GM12878 (cell line): ENCODE results near the gene LYVE1. TPM values are rescaled to one million over a fixed set of nuclear protein-coding genes. Genes with fewer than 3 reads are reported as not detected.

Source experiments
- ATAC-seq: fragments of 200-7000 bp; cut with Tn5 transposase; 3 replicates; pipeline ENCODE4 v1.9.1; 2020; ENCODE audit warnings: mild to moderate bottlenecking, moderate library complexity
- BruUV-seq: library from RNA; stranded (reverse); fragments of 400-500 nt; replicated peaks from 2 replicates; lab custom pipeline; 2021; lab: Mats Ljungman, UMichigan
- CTCF ChIA-PET: fragments of 300-600 bp; sonication (Branson Sonifier 250); formaldehyde crosslinking; extraction: SDS; loops from one replicate; lab custom pipeline; 2021; ENCODE audit warnings: inconsistent platforms; lab: Yijun Ruan, JAX
- POLR2A ChIA-PET: fragments of 350-600 bp; formaldehyde crosslinking; extraction: SDS; loops from one replicate; lab custom pipeline; 2021; ENCODE audit warnings: inconsistent platforms; lab: Charles Lee
- RAD21 ChIA-PET: fragments of 300-600 bp; sonication (Branson Sonifier 250); formaldehyde crosslinking; loops from one replicate; lab custom pipeline; 2023; ENCODE audit warnings: antibody characterized with exemption; ENCODE audit not compliant: unreplicated experiment; lab: Charles Lee
- SMC1A ChIA-PET: fragments of 300-600 bp; sonication (Branson Sonifier 250); formaldehyde crosslinking; loops from one replicate; lab custom pipeline; 2023; ENCODE audit not compliant: unreplicated experiment, uncharacterized antibody; lab: Charles Lee
- DNase-seq: peaks from one replicate; pipeline ENCODE4 v3.0.0-alpha.2; 2011; ENCODE audit warnings: low read depth, low spot score
- FAIRE-seq: peaks from 3 replicates; lab custom pipeline; 2011; peaks lifted over from hg19 to GRCh38; lab: Jason Lieb, UNC
- H2AFZ ChIP-seq: 2 replicates; pipeline ENCODE4 v1.6.0; 2011; ENCODE audit warnings: low read depth, low read length, control low read depth; ENCODE audit not compliant: control insufficient read depth
- H3K27ac ChIP-seq: 2 replicates; pipeline ENCODE4 v1.5.1; 2011; ENCODE audit warnings: control low read depth; ENCODE audit not compliant: control insufficient read depth, insufficient read depth
- H3K27me3 ChIP-seq, 2 experiments: replicated peaks in 1 of 2; 2 replicates each; pipeline versions ENCODE4 v1.6.0 to v1.6.1; 2011; ENCODE audit warnings: low read length in 1 of 2; ENCODE audit not compliant: control insufficient read depth in 2 of 2, insufficient read depth in 2 of 2
- H3K36me3 ChIP-seq, 2 experiments: 2 replicates each; pipeline ENCODE4 v1.5.1; 2011; ENCODE audit warnings: low read length in 1 of 2; ENCODE audit not compliant: control insufficient read depth in 2 of 2, insufficient read depth in 2 of 2
- H3K4me1 ChIP-seq: 2 replicates; pipeline ENCODE4 v1.6.1; 2011; ENCODE audit warnings: mild to moderate bottlenecking, low read length, moderate library complexity, mixed read lengths; ENCODE audit not compliant: control insufficient read depth, insufficient read depth
- H3K4me2 ChIP-seq: 2 replicates; pipeline ENCODE4 v1.6.0; 2011; ENCODE audit warnings: control low read depth; ENCODE audit not compliant: control insufficient read depth, insufficient read depth
- H3K4me3 ChIP-seq: fragments of 200-600 bp; sonication (generic); 2 replicates; pipeline ENCODE4 v1.5.1; 2016
- H3K79me2 ChIP-seq: 2 replicates; pipeline ENCODE4 v1.6.0; 2011; ENCODE audit warnings: low read length; ENCODE audit not compliant: control insufficient read depth, insufficient read depth
- H3K9ac ChIP-seq: 2 replicates; pipeline ENCODE4 v1.8.0; 2011; ENCODE audit warnings: low read length, control low read depth, mixed read lengths; ENCODE audit not compliant: control insufficient read depth, insufficient read depth
- H3K9me3 ChIP-seq: replicated peaks from 3 replicates; pipeline ENCODE4 v1.5.1; 2011; ENCODE audit warnings: mild to moderate bottlenecking, low read length; ENCODE audit not compliant: control insufficient read depth, insufficient read depth
- H4K20me1 ChIP-seq: 2 replicates; pipeline ENCODE4 v1.6.0; 2011; ENCODE audit not compliant: control insufficient read depth, insufficient read depth
- CBX3 ChIP-seq: fragments of 200-600 bp; sonication (generic); IDR thresholded peaks from 2 replicates; pipeline ENCODE4 v1.6.1; 2016; ENCODE audit warnings: low read depth, borderline replicate concordance
- CUX1 ChIP-seq: IDR thresholded peaks from 2 replicates; pipeline ENCODE4 v1.6.1; 2012; ENCODE audit warnings: improper control_type of control experiment, low read depth, low read length; ENCODE audit not compliant: insufficient replicate concordance
- EED ChIP-seq: sonication (generic); IDR thresholded peaks from 2 replicates; pipeline ENCODE4 v1.6.1; 2016; ENCODE audit warnings: antibody characterized with exemption, low read depth
- ESRRA ChIP-seq: IDR thresholded peaks from 2 replicates; pipeline ENCODE4 v1.6.1; 2012; ENCODE audit warnings: mild to moderate bottlenecking, low read length, improper control_type of control experiment
- FOXK2 ChIP-seq: fragments of 450-650 bp; IDR thresholded peaks from 2 replicates; pipeline ENCODE4 v1.6.1; 2017; ENCODE audit warnings: mild to moderate bottlenecking, moderate library complexity
- JUND ChIP-seq: IDR thresholded peaks from 2 replicates; pipeline ENCODE4 v1.6.1; 2012; ENCODE audit warnings: low read depth, mild to moderate bottlenecking, low read length, improper control_type of control experiment, moderate library complexity
- KDM1A ChIP-seq: fragments of 200-600 bp; sonication (generic); IDR thresholded peaks from 2 replicates; pipeline ENCODE4 v1.6.1; 2016; ENCODE audit warnings: borderline replicate concordance
- NR2C1 ChIP-seq: fragments of 450-650 bp; IDR thresholded peaks from 2 replicates; pipeline ENCODE4 v1.6.1; 2017; ENCODE audit warnings: antibody characterized with exemption, mild to moderate bottlenecking, moderate library complexity
- PKNOX1 ChIP-seq: fragments of 450-650 bp; IDR thresholded peaks from 2 replicates; pipeline ENCODE4 v1.6.1; 2016; ENCODE audit warnings: mild to moderate bottlenecking
- RELB ChIP-seq: fragments of 450-650 bp; IDR thresholded peaks from 2 replicates; pipeline ENCODE4 v1.6.1; 2017; ENCODE audit warnings: low read depth, mild to moderate bottlenecking, moderate library complexity
- SRF ChIP-seq, 2 experiments: IDR thresholded peaks; 2 replicates each; pipeline ENCODE4 v1.6.1; 2011; ENCODE audit warnings: low read depth in 2 of 2, low read length in 2 of 2, mild to moderate bottlenecking in 1 of 2, moderate library complexity in 1 of 2
- SUPT20H ChIP-seq: IDR thresholded peaks from 2 replicates; pipeline ENCODE4 v1.6.1; 2011; ENCODE audit warnings: low read depth, mild to moderate bottlenecking, low read length, moderate library complexity, borderline replicate concordance; ENCODE audit not compliant: control insufficient read depth
- TBL1XR1 ChIP-seq: IDR thresholded peaks from 2 replicates; pipeline ENCODE4 v1.6.1; 2012; ENCODE audit warnings: low read depth, low read length, improper control_type of control experiment
- TCF12 ChIP-seq: IDR thresholded peaks from 2 replicates; pipeline ENCODE4 v1.6.1; 2011; ENCODE audit warnings: low read depth, mild to moderate bottlenecking, low read length
- WRNIP1 ChIP-seq: IDR thresholded peaks from 2 replicates; pipeline ENCODE4 v1.6.1; 2011; ENCODE audit warnings: low read depth, low read length, improper control_type of control experiment, borderline replicate concordance
- ZZZ3 ChIP-seq: IDR thresholded peaks from 2 replicates; pipeline ENCODE4 v1.6.1; 2011; ENCODE audit warnings: low read depth; ENCODE audit not compliant: control insufficient read depth, insufficient read length
- WGBS: methylation state at CpG from one replicate; pipeline ENCODE4 v1.1.6; 2016; ENCODE audit warnings: low lambda C conversion rate; ENCODE audit not compliant: insufficient replicate concordance, insufficient coverage; ENCODE audit errors: missing lambda C conversion rate; 5-methylcytosine and 5-hydroxymethylcytosine counted together
- in situ Hi-C: fragments of 300-500 bp; cut with MboI; formaldehyde crosslinking; loops from 9 replicates; pipeline ENCODE4 v1.14.3; 2018; ENCODE audit warnings: mixed read lengths
- intact Hi-C: fragments of 100-400 bp; cut with micrococcal nuclease; formaldehyde crosslinking; loops from one replicate; pipeline ENCODE4 v1.14.2; 2022; ENCODE audit not compliant: unreplicated experiment
- polyA plus RNA-seq, 11 experiments: library from polyadenylated mRNA; depleted of rRNA in 4 of 11; unstranded in 6 of 11; stranded (reverse) in 5 of 11; fragments of >200 nt; fragmentation: Nextera tagmentation in 4 of 11; fragmentation: Illumina TruSeq in 1 of 11; extraction: Ambion mirVana in 4 of 11; extraction: Trizol in 1 of 11; gene quantifications; 1 replicate in 1 of 11; 2 replicates in 10 of 11; pipeline versions ENCODE4 v1.2.1 to v1.2.3, GENCODE V29; 2011 to 2016; ENCODE audit warnings: inconsistent platforms in 2 of 11, missing spikeins in 2 of 11, low read depth in 1 of 11
- total RNA-seq, 4 experiments: library from RNA; depleted of rRNA in 3 of 4; stranded (reverse); fragments of >200 nt in 3 of 4; fragmentation: Illumina TruSeq in 1 of 4; extraction: Trizol in 1 of 4; gene quantifications; 2 replicates each; pipeline versions ENCODE4 v1.2.1 to v1.2.3, GENCODE V29; 2013 to 2021

Gene LYVE1
- total and polyA plus RNA-seq, 10 of the 15 experiments (the other 5 are each of a cell fraction or from before 2014, with no cell fraction given) = 0.15 TPM; not detected in 9

- TF ChIP-seq NR2C1 = no peak
- TF ChIP-seq TBL1XR1 = no peak
- TF ChIP-seq TCF12 = no peak
- no peak for TF ChIP-seq ZZZ3
- TF ChIP-seq RELB = no peak
- no peak for TF ChIP-seq FOXK2
- no peak for TF ChIP-seq SUPT20H
- TF ChIP-seq ESRRA = no peak
- TF ChIP-seq SRF (IDR thresholded peaks at IDR 0.05; ENCODE audit: low read depth in 2 of 2, low read length in 2 of 2) = no peak
- TF ChIP-seq WRNIP1 = no peak
Observed at GRCh38 chr11:10602366-10602765, 33.9 kb upstream of the LYVE1 start (continued).

GRCh38 chr11:10601837-10602236, 33.4 kb upstream of the LYVE1 start:
- Histone ChIP-seq H3K9me3 (no peaks in the 10 kb centered on the region), H2AFZ (no peak overlapping the region), H3K36me3 (no peaks in the 10 kb centered on the region), H3K79me2 (no peaks in the 10 kb centered on the region), H4K20me1 (no peaks in the 10 kb centered on the region), H3K4me2 (no peak overlapping the region), H3K4me1 (peaks cover 10% of the 10 kb centered on the region), H3K27me3 (peaks cover 0 to 3% of the 10 kb centered on the region in 2 experiments; a peak in 2 of 4 replicates), H3K4me3 (no peak overlapping the region), H3K27ac (no peak overlapping the region), H3K9ac (no peak overlapping the region)
- 18% methylated on average over 6 of the region's 6 CpGs for WGBS
- in situ Hi-C loops = no loop called here
- ChIA-PET RAD21 (no interaction called here), SMC1A (no interaction called here), POLR2A (interaction anchor here (0.6 kb wide), 1 partner anchor 90 kb away, joined by 6 read pairs; no protein-coding TSS in a partner anchor), CTCF (no interaction called here)
- intact Hi-C loops = no loop called here
- no TSS peak for BruUV-seq
- ATAC-seq (no peak), FAIRE-seq (no peak), DNase-seq (no peak)
- TF ChIP-seq EED = no peak
- TF ChIP-seq JUND = no peak
- no peak for TF ChIP-seq CUX1
- no peak for TF ChIP-seq PKNOX1
- no peak for TF ChIP-seq KDM1A
- TF ChIP-seq CBX3 = no peak
